ENCODE measurements around the gene TPCN1. TPM values are rescaled to one million over a fixed set of nuclear protein-coding genes. Genes with fewer than 3 reads are reported as not detected.
A peak's percentile ranks its signal among the peaks of the same experiment; 100 is the strongest.

The TPCN1 gene
- polyA plus RNA-seq, 5 donors: 21.7 to 36.0 (median 28.8) TPM

GRCh38 chr12:113240395-113240794, 19.1 kb downstream of the TPCN1 start:
- no peak for DNase-seq

DNA sequence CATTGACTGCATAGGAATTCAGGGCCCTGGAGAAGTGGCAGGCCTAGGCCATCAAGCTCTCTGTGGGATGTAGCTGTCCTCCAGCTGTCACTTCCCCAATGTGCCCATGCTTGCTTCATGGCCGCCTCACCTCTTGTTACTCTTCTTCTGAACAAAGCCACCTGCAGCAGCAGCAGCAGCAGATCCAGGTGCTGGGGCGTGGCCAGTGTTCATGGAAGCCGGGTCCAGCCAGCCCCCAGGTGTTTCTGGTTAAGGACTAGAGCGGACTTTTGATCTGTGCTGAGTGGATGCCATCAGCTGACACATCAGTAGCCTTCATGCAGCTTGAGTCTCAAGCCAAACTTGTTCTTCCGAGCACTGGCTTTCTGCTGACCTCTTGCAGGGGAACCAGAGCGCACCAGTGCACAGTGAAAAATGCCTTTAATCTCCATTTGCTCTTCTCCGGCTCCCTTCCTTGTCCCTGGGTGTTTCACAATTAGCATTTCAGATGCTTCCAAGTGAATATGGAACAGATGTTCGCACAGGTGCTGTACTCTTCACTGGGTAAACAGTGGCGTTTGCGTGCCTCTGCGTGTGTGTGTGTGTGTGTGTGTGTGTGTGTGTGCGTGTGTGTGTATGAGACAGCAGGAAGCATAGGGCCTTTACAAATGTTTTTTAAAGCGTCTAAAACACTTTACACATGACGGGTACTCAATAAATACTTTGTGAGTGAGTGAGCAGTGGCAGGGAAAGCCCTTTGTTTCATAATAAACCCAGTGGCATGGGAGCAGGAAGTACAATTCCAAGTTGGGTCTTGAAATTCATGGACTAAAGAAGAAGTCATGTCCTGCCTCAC, 20.1 kb downstream of the TPCN1 start:
- DNase-seq: no peak

- DNase-seq: no peak
Measured at GRCh38 chr12:113242026-113242418, 20.8 kb downstream of the TPCN1 start.

- no peak for DNase-seq
Measured at GRCh38 chr12:113242560-113242959, 21.3 kb downstream of the TPCN1 start.

GRCh38 chr12:113244047-113244460, 22.8 kb downstream of the TPCN1 start:
- DNase-seq: peak in 1 of 2 donors; percentile 55

DNA sequence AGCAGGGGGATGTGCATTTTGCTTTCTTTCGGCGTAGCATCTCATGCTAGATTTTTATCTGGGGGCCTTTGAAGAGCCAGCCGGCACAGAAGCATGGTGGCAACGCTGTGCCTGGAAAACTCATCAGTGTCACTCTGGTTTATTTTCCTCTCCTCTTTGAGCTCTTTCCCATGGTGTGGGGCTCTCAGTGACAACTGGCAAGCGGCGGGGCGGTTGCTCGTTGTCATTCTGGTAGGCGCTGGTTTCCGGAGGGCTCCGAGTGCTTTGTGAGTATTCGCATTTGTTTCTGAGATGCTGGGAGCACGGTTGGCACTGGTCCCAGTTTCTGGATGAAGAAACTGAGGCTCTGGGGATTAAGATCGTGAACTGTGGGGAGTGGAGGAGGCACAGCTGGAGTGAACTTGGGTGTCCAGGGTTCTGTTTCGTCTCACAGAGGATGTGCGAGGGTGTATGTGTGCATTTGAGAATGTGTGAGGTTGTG, 23.3 kb downstream of the TPCN1 start:
- peak in 1 of 2 donors; percentile 64 for DNase-seq

DNA sequence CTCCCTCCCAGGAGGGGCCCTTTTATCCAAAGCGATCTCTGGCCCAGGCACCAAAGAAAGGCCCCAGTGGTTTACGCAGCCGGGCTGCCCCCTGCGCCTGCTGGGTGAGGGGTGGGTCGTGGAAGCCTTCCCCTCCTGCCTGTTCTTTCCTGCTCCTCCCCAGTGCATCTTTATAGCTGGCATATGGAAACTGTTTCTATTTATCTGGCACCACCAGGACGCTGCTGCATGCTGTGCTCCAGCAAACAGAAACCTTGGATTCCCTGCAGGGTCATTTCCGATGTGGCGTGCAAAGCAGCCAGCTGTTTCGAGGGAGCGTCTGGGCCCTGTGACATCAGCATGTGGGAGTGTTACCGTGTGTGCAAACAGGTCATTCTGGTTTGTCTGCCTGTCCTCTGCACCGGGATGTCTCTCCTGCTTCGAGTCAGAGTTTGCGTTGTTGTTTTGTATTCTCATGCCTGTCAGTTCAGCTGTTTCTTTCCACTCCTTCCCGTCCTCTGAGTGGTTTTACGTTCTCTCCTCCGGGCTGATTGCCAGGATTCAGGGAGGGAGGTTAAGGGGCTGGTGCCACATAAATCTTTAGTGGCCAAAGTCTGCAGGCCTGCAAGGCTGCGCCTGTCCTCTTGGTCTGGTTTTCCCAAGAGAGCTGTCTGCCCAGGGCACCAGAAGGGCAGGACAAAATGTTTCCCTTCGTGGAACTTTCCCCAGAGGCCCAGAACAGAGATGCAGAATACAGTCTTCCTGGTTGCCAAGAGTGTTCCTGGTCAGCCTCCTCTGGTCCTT, 24.6 kb downstream of the TPCN1 start:
- peak; percentile 85 to 88 for DNase-seq

GRCh38 chr12:113246478-113247122, 25.3 kb downstream of the TPCN1 start:
- DNase-seq: no peak

DNA sequence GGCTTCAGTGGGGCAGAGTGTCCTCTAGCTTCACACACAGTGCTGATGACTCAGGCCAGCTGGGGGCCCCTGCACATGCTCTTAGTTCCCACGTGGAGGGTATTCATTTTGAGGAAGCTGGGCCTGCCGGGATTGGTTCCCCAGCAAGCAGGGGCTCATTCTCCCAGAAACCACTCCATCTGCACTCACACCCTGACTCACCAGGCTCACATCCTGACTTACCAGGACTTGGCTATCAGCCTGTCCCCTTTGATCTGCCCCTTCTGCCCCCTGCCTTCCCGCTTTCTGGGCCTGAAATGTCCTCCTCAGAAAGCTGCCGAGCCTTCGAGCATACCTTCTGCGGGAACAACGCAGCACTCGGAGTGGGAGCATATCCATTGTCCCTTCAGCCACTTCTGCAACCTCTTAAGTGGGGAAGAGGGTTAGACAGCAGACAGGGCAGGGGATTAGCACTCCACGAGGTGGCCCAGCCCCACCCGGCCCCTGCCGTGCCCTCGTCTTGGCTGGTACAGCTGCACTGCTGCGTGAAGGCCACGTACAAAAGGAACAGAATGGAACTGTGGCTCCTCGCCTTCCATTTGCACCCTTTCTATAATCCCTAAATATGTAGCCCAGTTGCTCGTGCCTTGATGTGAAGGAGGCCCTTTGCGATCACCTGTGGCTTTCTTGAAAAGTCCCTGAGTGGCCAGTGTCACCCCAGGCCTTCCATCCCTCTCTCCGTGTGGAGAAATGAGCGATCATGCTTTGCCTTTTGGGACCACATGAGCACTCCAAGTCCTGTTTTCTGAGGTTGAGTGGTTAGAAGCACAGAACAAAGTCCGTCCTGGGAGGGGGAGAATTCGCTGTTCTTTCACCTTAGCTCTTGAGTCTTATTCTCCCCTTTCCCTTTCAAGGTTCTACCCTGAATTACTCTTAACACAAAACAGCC, 26.1 kb downstream of the TPCN1 start:
- DNase-seq: no peak

- no peak for DNase-seq
Measured at GRCh38 chr12:113248051-113248825, 27.0 kb downstream of the TPCN1 start.

DNA sequence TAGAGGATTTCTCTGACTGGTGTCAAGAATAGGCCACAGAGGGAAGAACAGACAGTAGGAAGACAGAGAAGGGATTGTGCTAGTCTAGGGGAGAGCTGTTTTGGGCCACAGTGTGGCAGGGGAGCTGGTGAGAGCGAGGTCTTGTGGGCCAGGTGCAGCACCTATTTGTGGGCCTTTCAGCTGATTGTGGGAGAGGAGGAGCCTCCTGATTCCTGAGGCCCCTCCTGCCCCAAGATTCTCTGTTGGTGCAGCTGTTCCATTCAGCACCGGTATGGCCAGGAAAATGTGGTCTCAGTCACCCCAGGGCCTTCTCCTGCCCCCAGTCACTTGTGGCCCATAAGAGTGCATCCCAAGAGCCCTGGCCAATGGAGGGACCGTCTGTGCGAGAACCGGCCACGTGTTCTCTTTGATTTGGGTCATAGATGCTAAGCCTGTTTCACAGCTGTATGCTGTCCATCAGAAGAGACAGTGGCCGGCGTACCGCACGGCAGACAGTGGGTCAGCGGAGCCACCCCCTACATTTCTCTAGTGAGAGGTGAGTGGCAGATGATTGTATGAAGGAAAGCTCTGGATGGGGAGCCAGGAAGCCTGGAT, 27.7 kb downstream of the TPCN1 start:
- no peak for DNase-seq

DNA sequence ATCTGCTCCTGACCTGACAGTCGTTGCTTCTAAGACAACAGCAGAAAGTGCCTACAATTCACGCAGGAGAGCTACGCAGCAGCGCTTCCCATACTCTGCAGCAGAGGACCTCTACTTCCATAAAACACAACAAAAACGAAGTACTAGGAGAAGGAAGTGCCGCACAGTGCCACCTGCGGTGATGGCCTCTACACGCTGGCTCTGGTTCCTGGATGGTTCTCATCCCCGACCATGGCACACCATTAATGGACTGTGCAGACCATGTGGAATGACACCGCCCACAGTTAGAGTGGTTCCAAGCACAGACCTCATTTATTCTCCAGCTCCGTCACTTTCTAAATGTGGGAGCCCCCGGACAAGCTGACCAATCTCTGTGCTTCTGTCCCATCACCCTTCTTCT, 28.3 kb downstream of the TPCN1 start:
- DNase-seq: no peak

GRCh38 chr12:113250045-113250444, 28.8 kb downstream of the TPCN1 start:
- DNase-seq: no peak

DNA sequence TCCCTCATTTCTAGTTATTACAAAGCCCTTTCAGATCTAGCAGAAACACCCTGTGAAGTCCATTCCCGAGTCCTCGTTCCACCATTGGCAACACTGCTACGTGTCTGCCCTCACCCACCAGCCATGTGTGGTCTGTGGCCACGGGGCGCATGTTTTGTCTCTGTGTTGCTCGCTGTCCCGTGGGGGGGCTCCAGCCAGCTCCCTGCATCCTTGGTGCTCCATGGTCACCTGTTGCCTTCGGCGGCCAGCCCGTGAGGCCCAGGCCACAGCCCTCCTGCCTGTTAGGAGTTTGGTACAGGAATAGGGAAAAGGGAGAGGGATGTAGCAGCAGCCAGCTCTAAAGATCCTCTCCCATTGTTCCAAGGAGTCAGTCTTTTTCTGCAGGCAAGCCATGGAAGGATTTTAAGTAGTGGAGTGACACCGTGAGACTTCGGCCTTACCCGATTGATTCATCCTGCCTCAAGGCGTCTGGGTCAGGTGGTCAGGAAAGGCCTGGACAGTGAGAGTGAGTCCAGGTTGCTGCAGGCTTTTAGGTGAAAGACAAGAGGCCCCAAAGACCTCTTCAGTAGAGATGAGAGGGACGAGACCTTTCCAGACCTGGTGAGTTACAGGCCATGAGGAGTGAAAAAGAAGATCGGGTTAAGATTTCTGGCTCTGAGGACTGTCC, 30.3 kb downstream of the TPCN1 start:
- no peak for DNase-seq

- no peak for DNase-seq
Measured at GRCh38 chr12:113252494-113252893, 31.2 kb downstream of the TPCN1 start.

- DNase-seq: no peak
Measured at GRCh38 chr12:113253532-113254285, 32.4 kb downstream of the TPCN1 start.

DNA sequence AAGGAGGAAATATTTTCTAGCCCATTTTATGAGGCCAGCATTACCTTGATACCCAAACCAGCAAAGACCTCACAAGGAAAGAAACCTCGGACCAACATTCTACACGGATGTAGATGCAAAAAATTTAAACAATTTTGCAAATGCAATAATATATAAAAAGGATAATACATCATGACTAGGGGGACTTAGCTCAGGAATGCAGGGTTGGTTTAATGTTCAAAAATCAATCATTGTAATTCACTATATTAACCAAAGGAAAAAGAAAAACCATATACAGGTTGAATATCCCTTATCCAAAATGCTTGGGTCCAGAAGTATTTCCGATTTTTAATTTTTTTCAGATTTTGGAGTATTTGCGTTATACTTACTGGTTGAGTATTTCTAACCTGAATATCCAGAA, 33.0 kb downstream of the TPCN1 start:
- no peak for DNase-seq

GRCh38 chr12:113257564-113257963, 36.3 kb downstream of the TPCN1 start:
- no peak for DNase-seq

- no peak for DNase-seq
Measured at GRCh38 chr12:113260127-113260526, 38.9 kb downstream of the TPCN1 start.

All from right lung (tissue), 5 donors.